Endothelial cell of umbilical vein (primary cell): ENCODE measurements around the gene CNOT1. TPM values are rescaled to one million over a fixed set of nuclear protein-coding genes. Genes with fewer than 3 reads are reported as not detected.

Experiments used
- BruUV-seq: library from RNA; stranded (reverse); fragments of 400-500 nt; replicated peaks from 2 replicates; lab custom pipeline; 2021; lab: Mats Ljungman, UMichigan
- CTCF ChIA-PET: fragments of 300-600, 350-600 bp; sonication (Branson Sonifier 250); formaldehyde crosslinking; loops from one replicate; lab custom pipeline; 2021; ENCODE audit warnings: antibody characterized with exemption, inconsistent platforms; lab: Charles Lee
- POLR2A ChIA-PET: fragments of 300-600, 350-600 bp; sonication (Branson Sonifier 250); formaldehyde crosslinking; loops from one replicate; lab custom pipeline; 2021; ENCODE audit warnings: antibody characterized with exemption, inconsistent platforms; lab: Charles Lee
- DNase-seq: peaks from one replicate; pipeline ENCODE4 v3.0.0-alpha.2; 2011; ENCODE audit warnings: low read depth, low spot score
- FAIRE-seq: peaks from 2 replicates; lab custom pipeline; 2011; peaks lifted over from hg19 to GRCh38; lab: Jason Lieb, UNC
- H2AFZ ChIP-seq: 2 replicates; pipeline ENCODE4 v1.6.0; 2012; ENCODE audit warnings: low read depth, low read length, control low read depth, inconsistent platforms
- H3K27ac ChIP-seq: 2 replicates; pipeline ENCODE4 v1.5.1; 2011; ENCODE audit warnings: low read depth, mild to moderate bottlenecking, control low read depth, low read length, moderate library complexity; ENCODE audit not compliant: insufficient read depth
- H3K27me3 ChIP-seq, 2 experiments: 2 replicates each; pipeline versions ENCODE4 v1.6.0 to v1.6.1; 2011; ENCODE audit warnings: low read length in 2 of 2, mixed read lengths in 1 of 2; ENCODE audit not compliant: control insufficient read depth in 2 of 2, insufficient read depth in 2 of 2
- H3K36me3 ChIP-seq, 2 experiments: 2 replicates in 1 of 2; 3 replicates in 1 of 2; pipeline ENCODE4 v1.5.1; 2011; ENCODE audit warnings: low read length in 2 of 2, mild to moderate bottlenecking in 1 of 2, moderate library complexity in 1 of 2; ENCODE audit not compliant: control insufficient read depth in 2 of 2, insufficient read depth in 2 of 2; ENCODE audit errors: extremely low read depth in 1 of 2
- H3K4me1 ChIP-seq: 3 replicates; pipeline ENCODE4 v1.5.1; 2011; ENCODE audit warnings: mild to moderate bottlenecking, low read length; ENCODE audit not compliant: control insufficient read depth, insufficient read depth; ENCODE audit errors: extremely low read depth
- H3K4me2 ChIP-seq: 2 replicates; pipeline ENCODE4 v1.6.1; 2011; ENCODE audit warnings: low read length, control low read depth, mixed read lengths; ENCODE audit not compliant: insufficient read depth
- H3K4me3 ChIP-seq, 3 experiments: fragments of 200-600 bp in 1 of 3; sonication (generic), shearing (Covaris generic) in 1 of 3; replicated peaks in 1 of 3; 2 replicates each; pipeline ENCODE4 v1.5.1; 2011 to 2016; ENCODE audit warnings: control low read depth in 3 of 3, low read length in 3 of 3, mild to moderate bottlenecking in 2 of 3, inconsistent platforms in 1 of 3, low read depth in 1 of 3, moderate library complexity in 1 of 3; ENCODE audit not compliant: insufficient read depth in 1 of 3
- H3K79me2 ChIP-seq: 2 replicates; pipeline ENCODE4 v1.6.0; 2012; ENCODE audit warnings: low read length, inconsistent platforms; ENCODE audit not compliant: control insufficient read depth, insufficient read depth
- H3K9ac ChIP-seq: replicated peaks from 2 replicates; pipeline ENCODE3; 2011; ENCODE audit warnings: low read length, control low read depth; ENCODE audit not compliant: insufficient read depth; ENCODE audit errors: extremely low read depth
- H3K9me1 ChIP-seq: replicated peaks from 3 replicates; pipeline ENCODE4 v1.6.0; 2011; ENCODE audit warnings: mild to moderate bottlenecking, low read length; ENCODE audit not compliant: control insufficient read depth, insufficient read depth; ENCODE audit errors: extremely low read depth
- H3K9me3 ChIP-seq: replicated peaks from 2 replicates; pipeline ENCODE4 v1.5.1; 2012; ENCODE audit warnings: low read length, inconsistent platforms; ENCODE audit not compliant: control insufficient read depth, insufficient read depth
- H4K20me1 ChIP-seq: replicated peaks from 2 replicates; pipeline ENCODE3; 2011; ENCODE audit warnings: mild to moderate bottlenecking, low read length; ENCODE audit not compliant: control insufficient read depth, insufficient read depth; ENCODE audit errors: extremely low read depth
- CTCF ChIP-seq, 2 donors: IDR thresholded peaks; 1 replicate in 1 of 2; 2 replicates in 1 of 2; pipeline ENCODE4 v1.5.1; 2011; ENCODE audit warnings: low read length in 2 of 2, mild to moderate bottlenecking in 2 of 2, moderate library complexity in 2 of 2, control low read depth in 1 of 2, inconsistent platforms in 1 of 2, low read depth in 1 of 2; ENCODE audit not compliant: insufficient read depth in 1 of 2; ENCODE audit errors: extremely low read depth in 1 of 2
- EZH2 ChIP-seq: IDR thresholded peaks from 2 replicates; pipeline ENCODE4 v1.6.1; 2012; ENCODE audit warnings: borderline replicate concordance, low read depth, mild to moderate bottlenecking, moderate library complexity, low read length, inconsistent platforms; ENCODE audit not compliant: severe bottlenecking
- FOS ChIP-seq: IDR thresholded peaks from 2 replicates; pipeline ENCODE4 v1.6.1; 2011; ENCODE audit warnings: mild to moderate bottlenecking, low read length, moderate library complexity, borderline replicate concordance; ENCODE audit not compliant: insufficient read depth
- GATA2 ChIP-seq: IDR thresholded peaks from 2 replicates; pipeline ENCODE4 v1.7.0; 2011; ENCODE audit warnings: low read depth, mild to moderate bottlenecking, moderate library complexity, mixed read lengths, low read length; ENCODE audit not compliant: insufficient read length, insufficient read depth
- JUN ChIP-seq: IDR thresholded peaks from 2 replicates; pipeline ENCODE4 v1.6.1; 2011; ENCODE audit warnings: borderline replicate concordance, low read depth; ENCODE audit not compliant: insufficient read length, insufficient read depth
- MYC ChIP-seq: IDR thresholded peaks from one replicate; pipeline ENCODE4 v1.6.1; 2011; ENCODE audit warnings: mild to moderate bottlenecking, low read depth, low read length
- POLR2A ChIP-seq: IDR thresholded peaks from 2 replicates; pipeline ENCODE4 v1.6.1; 2012; ENCODE audit warnings: low read depth, mild to moderate bottlenecking, control low read depth, low read length
- POLR2AphosphoS5 ChIP-seq: IDR thresholded peaks from 2 replicates; pipeline ENCODE4 v1.6.1; 2012; ENCODE audit warnings: low read depth, mild to moderate bottlenecking, control low read depth, low read length, moderate library complexity; ENCODE audit not compliant: insufficient read depth
- dilution Hi-C: fragments of 300-500 bp; cut with MboI; formaldehyde crosslinking; loops from one replicate; pipeline ENCODE4 v1.15.0; 2019; ENCODE audit warnings: low sequenced_read_pairs; ENCODE audit not compliant: extremely low pct_ligation_motif_present
- intact Hi-C: fragments of 100-400 bp; cut with micrococcal nuclease; formaldehyde crosslinking; loops from one replicate; pipeline ENCODE4 v1.10.0; 2022
- polyA plus RNA-seq, 4 experiments: library from polyadenylated mRNA; depleted of rRNA in 3 of 4; stranded (reverse) in 3 of 4; unstranded in 1 of 4; fragments of >200 nt; gene quantifications; 2 replicates each; pipeline versions ENCODE4 v1.2.1 to v1.2.3, GENCODE V29; 2011 to 2012; ENCODE audit warnings: missing spikeins in 1 of 4
- total RNA-seq: library from RNA; stranded (reverse); gene quantifications from 2 replicates; pipeline ENCODE4 v1.2.3, GENCODE V29; 2021
- TF ChIP-seq, protein P1 (sequence below): IDR thresholded peaks from 2 replicates; pipeline ENCODE4 v1.6.1; 2011; ENCODE audit not compliant: insufficient read depth, insufficient read length

Gene CNOT1
- total and polyA plus RNA-seq, 2 donors (not counting 3 experiments of a cell fraction or from before 2014, with no cell fraction given), result 142 to 151 TPM

DNA sequence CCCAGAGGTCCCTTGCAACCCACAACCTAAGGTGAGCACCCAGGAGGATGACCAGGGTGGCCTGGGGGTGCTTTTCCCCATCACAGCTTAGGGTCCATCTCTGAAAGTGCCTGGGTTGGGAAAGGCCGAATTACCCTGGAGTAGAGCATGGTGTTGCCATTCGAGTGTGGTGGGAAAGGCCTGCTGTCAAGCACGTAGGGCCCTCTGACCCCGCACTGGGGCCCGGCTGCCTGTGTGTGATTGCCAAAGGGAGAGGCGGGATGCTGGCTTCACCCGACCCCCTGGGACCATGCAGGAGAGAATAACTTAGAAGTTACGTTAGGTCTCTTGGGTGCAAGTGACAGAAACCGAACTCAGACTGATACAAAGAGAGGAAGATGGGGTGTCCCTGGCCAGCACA lies 157.4 kb downstream of the CNOT1 start:
- Histone ChIP-seq H3K36me3 (no peaks in the 10 kb centered on the region), H3K9me3 (no peaks in the 10 kb centered on the region), H3K27ac (no peak overlapping the region), H3K9ac (no peak overlapping the region), H3K9me1 (no peaks in the 10 kb centered on the region), H3K27me3 (no peaks in the 10 kb centered on the region), H3K4me1 (peaks cover 12% of the 10 kb centered on the region), H3K79me2 (no peaks in the 10 kb centered on the region), H3K4me2 (no peak overlapping the region), H2AFZ (no peak overlapping the region), H3K4me3 (no peak overlapping the region), H4K20me1 (no peaks in the 10 kb centered on the region)
- POLR2A ChIA-PET, result no interaction called here
- CTCF ChIA-PET, result interaction anchor here (6.3 kb wide), 1 partner anchor 134 kb away, joined by 30 read pairs; no protein-coding TSS in a partner anchor
- intact Hi-C loops, result no loop called here
- dilution Hi-C loops, result no loop called here
- no peak for TF ChIP-seq EZH2
- no peak for TF ChIP-seq MYC
- TF ChIP-seq, protein P1, sequence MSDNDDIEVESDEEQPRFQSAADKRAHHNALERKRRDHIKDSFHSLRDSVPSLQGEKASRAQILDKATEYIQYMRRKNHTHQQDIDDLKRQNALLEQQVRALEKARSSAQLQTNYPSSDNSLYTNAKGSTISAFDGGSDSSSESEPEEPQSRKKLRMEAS, result no peak
- no peak for TF ChIP-seq CTCF (IDR thresholded peaks at IDR 0.05; ENCODE audit: extremely low read depth in 1 of 2, insufficient read depth in 1 of 2, low read depth in 1 of 2, low read length in 2 of 2)
- no peak for TF ChIP-seq FOS
- TF ChIP-seq GATA2, result no peak
- TF ChIP-seq POLR2A, result no peak
- no peak for TF ChIP-seq POLR2AphosphoS5
- TF ChIP-seq JUN, result no peak
- no TSS peak for BruUV-seq
- DNase-seq, result no peak
- FAIRE-seq, result no peak
